HFF-Myc (cell line): ENCODE measurements around the gene RNU4-1.

ENCODE experiments used
- DNase-seq: peaks from one replicate; pipeline ENCODE4 v3.0.0-alpha.2; 2011; ENCODE audit warnings: low read depth; ENCODE audit errors: extremely low read depth
- H3K4me3 ChIP-seq: replicated peaks from 2 replicates; pipeline ENCODE4 v1.5.1; 2011; ENCODE audit warnings: low read depth, mild to moderate bottlenecking, control low read depth, low read length
- TF ChIP-seq, protein P1 (sequence below): IDR thresholded peaks from 2 replicates; pipeline ENCODE4 v1.5.1; 2012; ENCODE audit warnings: mild to moderate bottlenecking, low read depth, low read length, control low read depth; ENCODE audit errors: missing control alignments

RNU4-1 gene

DNA sequence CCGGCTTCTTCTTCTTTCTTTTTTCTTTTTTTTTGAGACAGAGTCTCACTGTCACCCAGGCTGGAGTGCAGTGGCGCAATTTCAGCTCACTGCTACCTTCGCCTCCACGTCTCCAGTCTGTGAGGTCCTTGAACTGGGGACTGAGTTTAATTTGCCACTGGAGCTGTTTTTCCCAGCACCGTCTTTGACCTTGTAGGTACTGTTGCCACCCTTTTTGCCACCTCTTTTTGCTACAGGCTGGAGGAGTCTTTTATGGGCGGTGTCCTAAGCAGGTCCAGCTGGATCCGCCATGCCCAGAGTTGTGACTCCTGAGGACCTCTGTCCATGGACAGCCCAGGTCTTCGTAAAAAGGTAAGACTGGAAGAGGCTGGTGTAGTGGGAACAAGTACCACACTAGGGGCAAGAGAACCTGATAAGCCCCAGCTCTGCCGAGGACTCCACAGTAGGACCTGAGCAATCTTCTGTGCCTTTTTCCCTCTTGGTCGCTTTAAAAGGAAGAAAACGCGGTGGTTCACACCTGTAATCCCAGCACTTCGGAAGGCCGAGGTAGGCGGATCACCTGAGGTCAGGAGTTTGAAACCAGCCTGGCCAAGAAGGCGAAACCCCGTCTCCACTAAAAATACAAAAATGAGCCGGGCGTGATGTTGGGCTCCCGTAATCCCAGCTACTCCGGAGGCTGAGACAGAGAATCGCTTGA is 2.3 kb downstream of the RNU4-1 start:
- DNase-seq: no peak
- TF ChIP-seq, protein P1, sequence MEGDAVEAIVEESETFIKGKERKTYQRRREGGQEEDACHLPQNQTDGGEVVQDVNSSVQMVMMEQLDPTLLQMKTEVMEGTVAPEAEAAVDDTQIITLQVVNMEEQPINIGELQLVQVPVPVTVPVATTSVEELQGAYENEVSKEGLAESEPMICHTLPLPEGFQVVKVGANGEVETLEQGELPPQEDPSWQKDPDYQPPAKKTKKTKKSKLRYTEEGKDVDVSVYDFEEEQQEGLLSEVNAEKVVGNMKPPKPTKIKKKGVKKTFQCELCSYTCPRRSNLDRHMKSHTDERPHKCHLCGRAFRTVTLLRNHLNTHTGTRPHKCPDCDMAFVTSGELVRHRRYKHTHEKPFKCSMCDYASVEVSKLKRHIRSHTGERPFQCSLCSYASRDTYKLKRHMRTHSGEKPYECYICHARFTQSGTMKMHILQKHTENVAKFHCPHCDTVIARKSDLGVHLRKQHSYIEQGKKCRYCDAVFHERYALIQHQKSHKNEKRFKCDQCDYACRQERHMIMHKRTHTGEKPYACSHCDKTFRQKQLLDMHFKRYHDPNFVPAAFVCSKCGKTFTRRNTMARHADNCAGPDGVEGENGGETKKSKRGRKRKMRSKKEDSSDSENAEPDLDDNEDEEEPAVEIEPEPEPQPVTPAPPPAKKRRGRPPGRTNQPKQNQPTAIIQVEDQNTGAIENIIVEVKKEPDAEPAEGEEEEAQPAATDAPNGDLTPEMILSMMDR: no peak
- H3K4me3 ChIP-seq: peak overlapping the region; percentile 28

DNA sequence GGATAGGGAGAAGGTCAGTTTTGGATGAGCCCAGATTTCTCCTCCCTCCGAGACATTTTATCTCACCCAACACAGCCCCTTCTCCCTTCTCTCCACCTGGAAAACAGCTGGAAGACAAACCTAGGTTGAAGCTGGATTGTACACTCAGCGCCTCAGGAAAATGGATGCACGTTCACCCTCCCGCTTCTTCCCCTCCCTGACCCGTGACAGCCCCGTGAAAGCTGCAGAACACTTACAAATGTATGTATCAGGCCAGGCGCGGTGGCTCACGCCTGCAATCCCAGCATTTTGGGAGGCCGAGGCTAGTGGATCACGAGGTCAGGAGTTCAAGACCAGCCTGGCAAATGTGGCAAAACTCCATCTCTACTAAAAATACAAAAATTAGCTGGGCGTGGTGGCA is 5.5 kb downstream of the RNU4-1 start:
- TF ChIP-seq, protein P1: no peak
- DNase-seq: no peak
- no peak overlapping the region for H3K4me3 ChIP-seq

DNA sequence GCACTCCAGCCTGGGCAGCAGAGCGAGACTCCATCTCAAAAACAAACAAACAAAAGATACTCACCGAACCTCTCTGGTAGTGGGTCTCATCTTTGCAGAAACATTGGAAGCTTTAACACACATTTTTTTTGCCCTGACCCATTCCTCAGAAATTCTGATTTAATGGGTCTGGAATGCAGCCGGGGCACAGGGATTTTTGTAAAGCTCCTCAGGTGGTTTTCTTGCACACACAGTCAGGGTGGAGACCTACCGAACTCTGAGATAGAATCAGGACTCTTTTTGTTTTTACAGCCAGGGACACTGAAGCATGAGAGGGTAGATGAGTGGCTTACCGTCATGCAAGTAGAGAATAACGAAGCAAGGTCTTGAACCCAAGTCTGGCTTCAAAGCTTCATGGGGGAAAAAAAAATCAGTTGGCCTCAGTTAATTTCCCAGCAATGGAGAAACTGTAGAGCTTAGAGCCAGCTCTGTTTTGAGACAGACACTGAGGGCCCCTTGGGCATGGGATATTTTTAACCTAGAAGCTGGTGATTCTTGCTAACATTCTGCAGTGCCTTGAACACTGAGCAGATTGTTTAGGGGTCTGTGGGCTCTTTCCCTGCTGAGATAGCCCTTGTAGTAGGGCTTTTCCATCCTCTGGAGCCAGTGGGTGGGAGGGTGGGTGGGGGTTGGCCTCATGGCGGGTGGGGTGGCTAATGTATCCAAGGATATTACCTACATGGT is 6.1 kb downstream of the RNU4-1 start:
- no peak overlapping the region for H3K4me3 ChIP-seq
- DNase-seq: no peak
- TF ChIP-seq, protein P1: no peak

DNA sequence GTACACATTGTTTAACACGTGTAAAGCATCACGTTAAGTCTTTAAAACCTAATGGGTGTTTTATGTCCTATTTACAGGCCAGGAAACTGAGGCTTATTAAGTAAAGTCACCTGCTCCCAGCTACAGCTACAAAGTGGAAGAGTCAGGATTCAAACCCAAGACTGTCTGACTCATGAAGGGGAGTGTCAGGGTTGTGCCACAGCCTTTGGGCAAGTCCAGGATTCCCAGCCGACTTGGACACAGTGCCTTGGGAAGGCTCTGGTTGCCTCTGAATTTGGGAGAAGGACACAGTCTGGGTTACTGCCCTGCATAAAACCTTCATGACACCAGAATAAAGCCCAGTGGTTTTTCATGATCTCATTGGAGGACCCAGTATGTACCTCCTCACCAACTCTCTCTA is 8.7 kb downstream of the RNU4-1 start:
- no peak for DNase-seq
- no peak overlapping the region for H3K4me3 ChIP-seq
- TF ChIP-seq, protein P1: no peak

DNA sequence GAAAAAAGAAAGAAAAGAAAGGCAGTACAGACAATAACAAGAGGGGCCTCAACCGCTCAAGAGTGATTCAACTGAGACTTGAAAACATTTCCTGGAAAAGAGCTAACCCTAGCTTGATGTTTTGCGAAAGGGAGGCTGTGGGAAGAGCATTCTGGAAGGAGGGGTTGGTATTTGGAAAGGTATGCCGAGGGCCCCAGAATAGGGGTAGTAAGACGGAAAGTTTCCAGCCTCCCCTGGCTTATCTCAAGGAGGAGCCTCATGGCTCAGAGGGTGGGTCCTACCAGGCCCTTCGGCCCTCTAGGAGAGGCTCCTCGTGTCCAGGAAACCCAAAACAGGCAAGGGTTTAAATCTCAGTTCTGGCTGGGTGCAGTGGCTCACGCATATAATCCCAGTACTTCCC is 9.7 kb downstream of the RNU4-1 start:
- TF ChIP-seq, protein P1: no peak

DNA sequence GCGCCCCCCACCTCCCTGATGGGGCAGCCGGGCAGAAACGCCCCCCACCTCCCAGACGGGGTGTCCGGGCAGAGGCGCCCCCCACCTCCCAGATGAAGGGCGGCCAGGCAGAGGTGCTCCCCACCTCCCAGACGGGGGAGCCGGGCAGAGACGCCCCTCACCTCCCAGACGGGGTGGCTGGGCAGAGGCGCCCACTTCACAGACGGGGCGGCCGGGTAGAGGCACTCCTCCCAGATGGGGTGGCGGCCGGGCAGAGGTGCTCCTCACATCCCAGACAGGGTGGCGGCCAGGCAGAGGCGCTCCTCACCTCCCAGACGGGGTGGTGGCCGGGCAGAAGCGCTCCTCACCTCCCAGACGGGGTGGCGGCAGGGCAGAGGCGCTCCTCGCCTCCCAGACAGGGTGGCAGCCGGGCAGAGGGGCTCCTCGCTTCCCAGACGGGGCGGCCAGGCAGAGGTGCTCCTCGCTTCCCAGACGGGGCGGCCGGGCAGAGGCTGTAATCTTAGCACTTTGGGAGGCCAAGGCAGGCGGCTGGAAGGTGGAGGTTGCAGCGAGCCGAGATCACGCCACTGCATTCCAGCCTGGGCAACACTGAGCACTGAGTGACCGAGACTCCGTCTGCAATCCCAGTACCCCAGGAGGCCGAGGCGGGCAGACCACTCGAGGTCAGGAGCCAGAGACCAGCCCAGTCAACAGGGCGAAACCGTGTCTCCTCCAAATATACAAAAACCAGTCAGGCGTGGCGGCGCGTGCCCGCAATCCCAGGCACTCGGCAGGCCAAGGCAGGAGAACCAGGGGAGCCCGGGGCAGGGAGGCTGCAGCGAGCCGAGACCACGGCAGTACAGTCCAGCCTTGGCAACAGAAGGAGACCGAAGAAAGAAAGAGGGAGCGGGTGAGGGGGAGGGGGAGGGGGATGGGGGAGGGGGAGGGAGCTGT is 14.6 kb downstream of the RNU4-1 start:
- no peak overlapping the region for H3K4me3 ChIP-seq
- no peak for DNase-seq

More for the DNA sequence above, 9.7 kb downstream of the RNU4-1 start:
- no peak overlapping the region for H3K4me3 ChIP-seq
- DNase-seq: no peak

More for the DNA sequence above, 14.6 kb downstream of the RNU4-1 start:
- TF ChIP-seq, protein P1: no peak
